ENCODE results near the gene PCSK4. TPM values are rescaled to one million over a fixed set of nuclear protein-coding genes. Genes with fewer than 3 reads are reported as not detected.
"Not testable (repeated sequence)": the region's sequence is repeated elsewhere in the genome, so short reads cannot be mapped to it uniquely, and the experiment has no call there.

The PCSK4 gene
- total RNA-seq, 2 experiments from 2014 or later: 8.3 to 13.0 TPM

DNA sequence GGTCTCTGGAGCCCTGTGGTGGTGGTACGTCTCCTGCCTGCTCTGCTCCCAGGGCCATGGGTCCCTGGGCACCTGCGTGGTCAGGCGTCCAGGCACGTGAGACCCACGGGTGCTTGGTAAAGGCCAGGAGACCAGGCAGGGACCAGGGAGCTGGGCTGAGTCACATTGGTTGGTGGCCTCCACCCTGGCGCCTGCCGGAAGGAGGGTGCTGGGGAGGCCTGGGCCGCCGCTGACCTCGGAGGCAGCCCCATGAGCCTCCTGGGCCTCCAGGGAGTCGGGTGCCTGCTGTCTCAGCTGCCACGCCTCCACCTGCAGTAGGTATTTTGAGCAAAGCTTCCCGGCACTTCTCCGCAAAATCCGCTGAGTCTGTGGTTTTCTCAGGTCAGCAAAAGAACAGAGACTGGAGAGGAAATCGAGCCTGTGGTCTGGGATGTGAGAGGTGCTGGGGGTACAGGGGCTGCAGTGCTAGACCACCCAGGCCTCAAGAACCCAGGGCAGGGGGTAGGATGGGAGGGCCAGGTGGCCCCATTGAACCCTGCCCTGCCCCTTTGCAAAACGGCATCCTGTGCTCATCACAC lies 30.1 kb upstream of the PCSK4 start:
- ChIA-PET CTCF (ENCODE audit: unreplicated experiment) (no interaction called here), POLR2A (no interaction called here)
- no peak for TF ChIP-seq EZH2phosphoT487 (IDR thresholded peaks at IDR 0.05; ENCODE audit: borderline replicate concordance, low read depth, low read length)
- TF ChIP-seq, protein P1, sequence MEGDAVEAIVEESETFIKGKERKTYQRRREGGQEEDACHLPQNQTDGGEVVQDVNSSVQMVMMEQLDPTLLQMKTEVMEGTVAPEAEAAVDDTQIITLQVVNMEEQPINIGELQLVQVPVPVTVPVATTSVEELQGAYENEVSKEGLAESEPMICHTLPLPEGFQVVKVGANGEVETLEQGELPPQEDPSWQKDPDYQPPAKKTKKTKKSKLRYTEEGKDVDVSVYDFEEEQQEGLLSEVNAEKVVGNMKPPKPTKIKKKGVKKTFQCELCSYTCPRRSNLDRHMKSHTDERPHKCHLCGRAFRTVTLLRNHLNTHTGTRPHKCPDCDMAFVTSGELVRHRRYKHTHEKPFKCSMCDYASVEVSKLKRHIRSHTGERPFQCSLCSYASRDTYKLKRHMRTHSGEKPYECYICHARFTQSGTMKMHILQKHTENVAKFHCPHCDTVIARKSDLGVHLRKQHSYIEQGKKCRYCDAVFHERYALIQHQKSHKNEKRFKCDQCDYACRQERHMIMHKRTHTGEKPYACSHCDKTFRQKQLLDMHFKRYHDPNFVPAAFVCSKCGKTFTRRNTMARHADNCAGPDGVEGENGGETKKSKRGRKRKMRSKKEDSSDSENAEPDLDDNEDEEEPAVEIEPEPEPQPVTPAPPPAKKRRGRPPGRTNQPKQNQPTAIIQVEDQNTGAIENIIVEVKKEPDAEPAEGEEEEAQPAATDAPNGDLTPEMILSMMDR (conservative IDR thresholded peaks at IDR 0.05; ENCODE audit: low read length): no peak
- no peak for DNase-seq (ENCODE audit: low spot score)
- Histone ChIP-seq H4K20me1 (ENCODE audit: insufficient read depth, low read length) (no peaks in the 10 kb centered on the region), H3K9me3 (ENCODE audit: low read length) (no peaks in the 10 kb centered on the region), H3K79me2 (ENCODE audit: insufficient read depth, low read depth, low read length) (no peaks in the 10 kb centered on the region), H3K4me2 (ENCODE audit: low read length) (no peak overlapping the region), H3K4me3 (ENCODE audit: low read depth, low read length, poor library complexity, severe bottlenecking) (no peak overlapping the region), H2AFZ (ENCODE audit: low read length) (no peak overlapping the region), H3K27ac (ENCODE audit: low read depth, low read length, poor library complexity, severe bottlenecking) (no peak overlapping the region), H3K36me3 (ENCODE audit: insufficient read depth, low read length) (no peaks in the 10 kb centered on the region), H3K9me2 (ENCODE audit: insufficient read depth, low read length) (no peaks in the 10 kb centered on the region), H3K4me1 (ENCODE audit: insufficient read depth, low read length, poor library complexity, severe bottlenecking) (no peaks in the 10 kb centered on the region)
- intact Hi-C loops (cut with micrococcal nuclease; ENCODE audit: unreplicated experiment): no loop called here
- BruUV-seq (replicated peaks): no TSS peak

DNA sequence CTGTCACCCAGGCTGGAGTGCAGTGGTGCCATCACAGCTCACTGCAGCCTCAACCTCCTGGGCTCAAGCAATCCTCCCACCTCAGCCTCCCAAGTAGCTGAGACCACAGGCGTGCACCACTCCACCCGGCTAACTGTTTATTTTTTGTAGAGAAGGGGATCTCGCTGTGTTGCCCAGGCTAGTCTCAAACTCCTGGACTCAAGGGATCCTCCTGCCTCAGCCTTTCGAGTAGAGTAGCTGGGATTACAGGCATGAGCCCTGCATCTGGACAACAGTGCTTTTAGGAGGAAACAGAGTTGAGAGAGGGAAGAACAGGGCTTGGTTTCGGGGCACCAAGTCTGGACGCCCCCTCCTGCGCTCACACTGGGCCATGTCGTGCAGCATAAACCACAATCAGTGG lies 29.7 kb upstream of the PCSK4 start:
- H3K36me3 ChIP-seq (ENCODE audit: insufficient read depth, low read length); H3K79me2 ChIP-seq (ENCODE audit: insufficient read depth, low read depth, low read length); H4K20me1 ChIP-seq (ENCODE audit: insufficient read depth, low read length); H3K4me2 ChIP-seq (ENCODE audit: low read length); BruUV-seq (replicated peaks); H3K4me1 ChIP-seq (ENCODE audit: insufficient read depth, low read length, poor library complexity, severe bottlenecking); H3K9me2 ChIP-seq (ENCODE audit: insufficient read depth, low read length); H3K9me3 ChIP-seq (ENCODE audit: low read length); H3K27ac ChIP-seq (ENCODE audit: low read depth, low read length, poor library complexity, severe bottlenecking); POLR2A ChIA-PET; H3K4me3 ChIP-seq (ENCODE audit: low read depth, low read length, poor library complexity, severe bottlenecking); CTCF ChIA-PET (ENCODE audit: unreplicated experiment); intact Hi-C loops (cut with micrococcal nuclease; ENCODE audit: unreplicated experiment); H2AFZ ChIP-seq (ENCODE audit: low read length); DNase-seq (ENCODE audit: low spot score): not testable (repeated sequence)

DNA sequence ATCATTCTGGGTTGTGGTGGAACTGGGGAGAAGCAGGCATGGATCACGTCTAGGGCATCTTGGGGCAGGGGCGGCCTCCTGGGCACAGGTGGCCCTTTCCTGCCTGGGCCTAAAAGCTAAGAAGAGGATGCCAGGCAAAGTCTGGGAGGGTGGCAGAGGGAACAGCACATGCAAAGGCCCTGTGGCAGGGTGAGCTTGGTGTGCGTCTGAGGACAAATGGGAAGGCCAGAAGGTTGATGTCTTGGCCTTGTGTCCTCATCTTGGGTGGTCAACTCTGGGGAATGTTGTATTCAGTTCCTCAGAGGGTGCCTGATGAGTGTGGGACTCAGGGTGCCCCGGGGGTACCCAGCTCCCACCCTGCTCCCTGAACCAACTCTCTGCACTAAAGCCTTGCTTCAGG lies 28.3 kb upstream of the PCSK4 start:
- H3K36me3 ChIP-seq (ENCODE audit: insufficient read depth, low read length): no peaks in the 10 kb centered on the region
- no peak overlapping the region for H3K4me2 ChIP-seq (ENCODE audit: low read length)
- ChIA-PET CTCF (ENCODE audit: unreplicated experiment) (no interaction called here), POLR2A (no interaction called here)
- BruUV-seq (replicated peaks): no TSS peak
- H3K79me2 ChIP-seq (ENCODE audit: insufficient read depth, low read depth, low read length): no peaks in the 10 kb centered on the region
- no peaks in the 10 kb centered on the region for H3K9me3 ChIP-seq (ENCODE audit: low read length)
- no peak overlapping the region for H2AFZ ChIP-seq (ENCODE audit: low read length)
- no peak overlapping the region for H3K27ac ChIP-seq (ENCODE audit: low read depth, low read length, poor library complexity, severe bottlenecking)
- no peaks in the 10 kb centered on the region for H3K9me2 ChIP-seq (ENCODE audit: insufficient read depth, low read length)
- H3K4me1 ChIP-seq (ENCODE audit: insufficient read depth, low read length, poor library complexity, severe bottlenecking): no peaks in the 10 kb centered on the region
- no peak for DNase-seq (ENCODE audit: low spot score)
- H3K4me3 ChIP-seq (ENCODE audit: low read depth, low read length, poor library complexity, severe bottlenecking): no peak overlapping the region
- no peak for TF ChIP-seq EZH2phosphoT487 (IDR thresholded peaks at IDR 0.05; ENCODE audit: borderline replicate concordance, low read depth, low read length)
- TF ChIP-seq, protein P1 (conservative IDR thresholded peaks at IDR 0.05; ENCODE audit: low read length): no peak
- intact Hi-C loops (cut with micrococcal nuclease; ENCODE audit: unreplicated experiment): no loop called here
- H4K20me1 ChIP-seq (ENCODE audit: insufficient read depth, low read length): no peaks in the 10 kb centered on the region

Data from OCI-LY7 (cell line).